Trophoblast cell (in vitro differentiated cells and primary cell): ENCODE data around the gene VIPR1.

ENCODE experiments used
- DNase-seq, 2 donors: peaks; one replicate each; pipeline ENCODE4 v3.0.0-alpha.2; 2016
- H2AFZ ChIP-seq: 2 replicates; pipeline ENCODE4 v1.6.1; 2013; ENCODE audit warnings: low read length, moderate library complexity, mild to moderate bottlenecking; ENCODE audit not compliant: insufficient read depth, poor library complexity
- H2AK5ac ChIP-seq: 2 replicates; pipeline ENCODE4 v1.6.1; 2013; ENCODE audit warnings: mild to moderate bottlenecking, low read length
- H2BK120ac ChIP-seq: 2 replicates; pipeline ENCODE4 v1.6.1; 2013; ENCODE audit warnings: low read length, mild to moderate bottlenecking, moderate library complexity; ENCODE audit not compliant: insufficient read depth, poor library complexity
- H2BK12ac ChIP-seq: 2 replicates; pipeline ENCODE4 v1.6.1; 2013; ENCODE audit warnings: mild to moderate bottlenecking, low read length, moderate library complexity
- H2BK5ac ChIP-seq: 2 replicates; pipeline ENCODE4 v1.6.1; 2013; ENCODE audit warnings: low read length, low read depth, moderate library complexity, mild to moderate bottlenecking; ENCODE audit not compliant: poor library complexity
- H3K14ac ChIP-seq: 2 replicates; pipeline ENCODE4 v1.6.1; 2013; ENCODE audit warnings: mild to moderate bottlenecking, low read length
- H3K18ac ChIP-seq: 2 replicates; pipeline ENCODE4 v1.6.1; 2013; ENCODE audit warnings: mild to moderate bottlenecking, low read length
- H3K23ac ChIP-seq: 2 replicates; pipeline ENCODE4 v1.6.1; 2013; ENCODE audit warnings: low read length
- H3K27ac ChIP-seq: 2 replicates; pipeline ENCODE4 v1.5.1; 2013; ENCODE audit warnings: low read depth, mild to moderate bottlenecking, inconsistent platforms, low read length, moderate library complexity
- H3K27me3 ChIP-seq: 2 replicates; pipeline ENCODE4 v1.6.1; 2013; ENCODE audit warnings: inconsistent platforms, mild to moderate bottlenecking, low read length, moderate library complexity; ENCODE audit not compliant: insufficient read depth
- H3K36me3 ChIP-seq, 2 experiments: 1 replicate in 1 of 2; 2 replicates in 1 of 2; pipeline ENCODE4 v1.6.1; 2013; ENCODE audit warnings: low read length in 2 of 2, mild to moderate bottlenecking in 2 of 2, moderate library complexity in 1 of 2; ENCODE audit not compliant: insufficient read depth in 2 of 2, control insufficient read depth in 1 of 2
- H3K4ac ChIP-seq: 2 replicates; pipeline ENCODE4 v1.6.1; 2013; ENCODE audit warnings: low read depth, mild to moderate bottlenecking, low read length, moderate library complexity
- H3K4me1 ChIP-seq, 2 experiments: 1 replicate in 1 of 2; 2 replicates in 1 of 2; pipeline ENCODE4 v1.6.1; 2013; ENCODE audit warnings: low read length in 2 of 2, mild to moderate bottlenecking in 2 of 2, moderate library complexity in 1 of 2; ENCODE audit not compliant: insufficient read depth in 2 of 2, control insufficient read depth in 1 of 2
- H3K4me2 ChIP-seq: 2 replicates; pipeline ENCODE4 v1.6.1; 2013; ENCODE audit warnings: inconsistent platforms, mild to moderate bottlenecking, low read length, moderate library complexity
- H3K4me3 ChIP-seq: 2 replicates; pipeline ENCODE4 v1.5.1; 2013; ENCODE audit warnings: mild to moderate bottlenecking, low read depth, low read length, inconsistent platforms
- H3K79me1 ChIP-seq: one replicate; pipeline ENCODE4 v1.6.1; 2013; ENCODE audit warnings: low read length
- H3K79me2 ChIP-seq: 2 replicates; pipeline ENCODE4 v1.6.1; 2013; ENCODE audit warnings: low read length, mild to moderate bottlenecking; ENCODE audit not compliant: control insufficient read depth, insufficient read depth, poor library complexity
- H3K9ac ChIP-seq: 2 replicates; pipeline ENCODE4 v1.6.1; 2013; ENCODE audit warnings: mild to moderate bottlenecking, low read length
- H3K9me3 ChIP-seq: 2 replicates; pipeline ENCODE4 v1.6.1; 2013; ENCODE audit warnings: low read depth, mild to moderate bottlenecking, control low read depth, inconsistent platforms, low read length; ENCODE audit not compliant: insufficient read depth
- H4K12ac ChIP-seq: 2 replicates; pipeline ENCODE4 v1.6.1; 2013; ENCODE audit warnings: low read depth, mild to moderate bottlenecking, low read length, moderate library complexity
- H4K8ac ChIP-seq: 2 replicates; pipeline ENCODE4 v1.6.1; 2013; ENCODE audit warnings: low read depth, mild to moderate bottlenecking, low read length, moderate library complexity
- H4K91ac ChIP-seq: one replicate; pipeline ENCODE4 v1.6.1; 2013; ENCODE audit warnings: low read depth, mild to moderate bottlenecking, low read length, moderate library complexity
- WGBS: extraction: QIAGEN DNeasy Blood & Tissue Kit; methylation state at CpG from one replicate; pipeline ENCODE4 v1.1.7; 2013; ENCODE audit warnings: missing lambda C conversion rate; ENCODE audit not compliant: insufficient read length, insufficient coverage; ENCODE audit errors: extremely low coverage; 5-methylcytosine and 5-hydroxymethylcytosine counted together

VIPR1 gene

DNA sequence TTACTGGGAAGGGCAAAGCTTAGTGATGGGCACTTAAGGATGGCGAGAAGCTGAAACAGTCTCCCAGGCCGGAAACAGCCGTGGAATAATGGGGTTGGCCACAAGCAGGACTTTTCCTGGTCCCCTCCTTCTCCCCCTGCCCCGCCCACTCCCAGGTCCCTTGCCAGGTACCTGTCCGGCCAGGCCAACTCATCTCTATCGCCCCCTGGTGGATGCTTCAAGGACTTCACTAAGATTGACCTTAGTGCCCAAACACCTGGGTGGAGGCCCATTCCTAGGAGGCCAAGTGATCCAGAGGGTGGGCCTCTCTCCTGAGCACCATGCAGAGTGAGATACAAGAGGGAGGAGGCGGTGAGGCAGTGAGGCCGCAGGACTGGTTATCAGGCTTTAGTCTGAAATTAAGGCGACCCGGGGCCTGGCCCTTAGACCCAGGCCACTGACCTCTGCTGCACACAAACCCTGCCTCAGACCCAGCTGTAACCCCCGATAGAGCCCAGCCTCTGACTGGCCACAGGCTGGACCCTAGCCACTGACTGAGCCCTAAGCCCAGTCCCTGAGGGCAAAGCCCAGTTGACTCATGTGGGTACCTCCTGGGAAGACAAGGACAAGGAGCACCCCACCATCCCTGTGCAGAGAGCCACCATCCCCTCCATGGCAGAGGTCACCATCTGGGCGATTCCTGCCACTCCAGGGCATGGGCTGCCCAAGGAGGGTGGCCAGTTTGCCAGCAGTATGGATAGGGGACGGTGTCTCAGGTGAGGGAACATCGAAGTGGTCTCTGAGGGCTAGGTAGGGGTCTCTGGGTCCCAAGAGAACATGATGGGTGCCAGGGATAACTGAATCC is 37.6 kb downstream of the VIPR1 start:
- Histone ChIP-seq H4K8ac (no peak overlapping the region), H3K14ac (no peak overlapping the region), H3K36me3 (no peaks in the 10 kb centered on the region), H2BK12ac (no peak overlapping the region), H3K9ac (no peak overlapping the region), H3K9me3 (no peaks in the 10 kb centered on the region), H3K4ac (no peak overlapping the region), H2AK5ac (no peak overlapping the region), H4K12ac (no peak overlapping the region), H3K27me3 (no peaks in the 10 kb centered on the region), H2BK120ac (no peak overlapping the region), H3K79me1 (no peaks in the 10 kb centered on the region), H3K23ac (no peak overlapping the region), H3K4me3 (no peak overlapping the region), H3K27ac (no peak overlapping the region), H4K91ac (no peak overlapping the region), H3K4me2 (no peak overlapping the region), H2AFZ (no peak overlapping the region), H3K4me1 (peaks cover 2 to 4% of the 10 kb centered on the region in 2 experiments), H3K18ac (no peak overlapping the region), H2BK5ac (no peak overlapping the region), H3K79me2 (no peaks in the 10 kb centered on the region)
- DNase-seq = peak; percentile 57 to 83
- no CpG with 5 or more reads among the region's 14 CpGs for WGBS

DNA sequence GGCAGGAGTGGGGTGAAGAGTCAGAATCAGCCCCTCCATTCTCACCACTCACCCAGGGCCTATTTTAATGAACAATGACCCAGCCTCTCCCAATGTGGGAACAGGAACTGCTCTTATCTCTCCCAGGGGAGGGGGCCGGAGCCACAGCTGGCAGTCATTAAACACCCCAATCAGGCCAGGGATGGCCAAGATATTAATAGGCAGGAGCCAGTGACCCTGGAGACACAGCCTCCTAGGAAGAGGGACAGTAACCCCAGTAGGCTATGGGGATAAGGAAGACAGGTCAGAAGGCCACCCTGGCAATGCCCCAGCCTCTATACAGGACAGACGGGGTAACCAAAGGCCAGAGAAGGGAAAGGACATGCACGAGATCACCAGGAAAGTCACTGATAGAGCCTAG is 38.6 kb downstream of the VIPR1 start:
- no CpG with 5 or more reads among the region's 3 CpGs for WGBS
- no peak overlapping the region for H3K14ac ChIP-seq

DNA sequence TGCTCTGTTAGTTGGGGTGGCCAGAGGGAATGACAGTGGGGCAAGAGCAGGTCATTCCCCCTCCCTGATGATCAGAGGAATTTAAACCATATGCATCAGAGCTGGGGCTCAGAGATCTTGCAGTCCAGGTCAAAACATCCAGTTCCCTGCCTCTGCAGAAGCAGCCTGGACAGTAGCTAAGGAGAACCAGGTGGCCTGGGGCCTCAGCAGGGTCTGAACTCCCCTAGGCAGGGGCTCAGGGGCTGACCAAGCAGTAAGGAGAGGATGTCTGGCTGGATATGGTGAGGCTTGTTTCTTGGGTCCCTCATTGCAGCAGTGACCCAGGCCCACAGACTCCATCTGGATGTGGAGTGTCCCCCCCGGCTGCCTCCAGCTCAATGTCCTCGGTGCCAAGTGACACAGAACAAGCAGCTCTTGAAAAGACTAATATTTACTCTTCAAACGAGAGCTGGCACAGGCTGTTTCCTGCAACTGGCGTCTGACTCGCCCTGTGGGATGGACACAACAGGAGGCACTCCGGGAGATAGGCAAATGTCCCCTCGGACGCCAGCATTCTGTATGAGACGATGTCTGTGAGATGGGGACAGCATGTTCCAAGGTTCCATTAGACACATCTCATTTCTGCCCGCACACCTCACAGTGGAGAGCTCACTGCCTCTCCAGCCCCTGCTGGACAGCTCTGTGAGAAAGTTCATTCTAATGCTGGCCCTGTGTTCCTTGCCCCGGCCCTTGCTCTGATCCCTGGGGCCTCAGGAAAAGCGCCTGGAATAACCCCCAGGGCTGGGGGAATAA is 42.2 kb downstream of the VIPR1 start:
- H3K27me3 ChIP-seq = no peaks in the 10 kb centered on the region
- H3K4me3 ChIP-seq = no peak overlapping the region
- H2AK5ac ChIP-seq = no peak overlapping the region
- no peak overlapping the region for H3K27ac ChIP-seq
- H2BK120ac ChIP-seq = no peak overlapping the region
- no CpG with 5 or more reads among the region's 12 CpGs for WGBS
- no peaks in the 10 kb centered on the region for H3K9me3 ChIP-seq
- H4K12ac ChIP-seq = no peak overlapping the region
- H4K8ac ChIP-seq = no peak overlapping the region
- H3K4me1 ChIP-seq = peaks cover 4 to 5% of the 10 kb centered on the region in 2 experiments
- H2BK5ac ChIP-seq = no peak overlapping the region
- no peak overlapping the region for H3K18ac ChIP-seq
- H2BK12ac ChIP-seq = no peak overlapping the region
- H3K4ac ChIP-seq = no peak overlapping the region
- no peak overlapping the region for H3K23ac ChIP-seq
- H3K79me1 ChIP-seq = no peaks in the 10 kb centered on the region
- H3K4me2 ChIP-seq = no peak overlapping the region
- no peaks in the 10 kb centered on the region for H3K36me3 ChIP-seq
- H2AFZ ChIP-seq = no peak overlapping the region
- no peaks in the 10 kb centered on the region for H3K79me2 ChIP-seq
- H3K14ac ChIP-seq = no peak overlapping the region
- no peak overlapping the region for H3K9ac ChIP-seq
- no peak overlapping the region for H4K91ac ChIP-seq
- DNase-seq = peak in 1 of 2 donors; percentile 8

More for the DNA sequence above, 38.6 kb downstream of the VIPR1 start:
- no peak overlapping the region for H3K9ac ChIP-seq
- no peak overlapping the region for H3K23ac ChIP-seq
- H3K9me3 ChIP-seq = no peaks in the 10 kb centered on the region
- no peak overlapping the region for H2AFZ ChIP-seq
- no peaks in the 10 kb centered on the region for H3K36me3 ChIP-seq
- H4K12ac ChIP-seq = no peak overlapping the region
- no peak overlapping the region for H3K18ac ChIP-seq
- no peaks in the 10 kb centered on the region for H3K79me1 ChIP-seq
- H3K4ac ChIP-seq = no peak overlapping the region
- H2BK5ac ChIP-seq = no peak overlapping the region
- no peak overlapping the region for H2BK120ac ChIP-seq
- no peak overlapping the region for H3K4me2 ChIP-seq
- H4K8ac ChIP-seq = no peak overlapping the region
- no peak overlapping the region for H3K4me3 ChIP-seq
- H2BK12ac ChIP-seq = no peak overlapping the region
- no peaks in the 10 kb centered on the region for H3K27me3 ChIP-seq
- H3K27ac ChIP-seq = no peak overlapping the region
- H4K91ac ChIP-seq = no peak overlapping the region
- H3K79me2 ChIP-seq = no peaks in the 10 kb centered on the region
- H2AK5ac ChIP-seq = no peak overlapping the region
- peaks cover 4 to 5% of the 10 kb centered on the region in 2 experiments for H3K4me1 ChIP-seq
- DNase-seq = no peak

DNA sequence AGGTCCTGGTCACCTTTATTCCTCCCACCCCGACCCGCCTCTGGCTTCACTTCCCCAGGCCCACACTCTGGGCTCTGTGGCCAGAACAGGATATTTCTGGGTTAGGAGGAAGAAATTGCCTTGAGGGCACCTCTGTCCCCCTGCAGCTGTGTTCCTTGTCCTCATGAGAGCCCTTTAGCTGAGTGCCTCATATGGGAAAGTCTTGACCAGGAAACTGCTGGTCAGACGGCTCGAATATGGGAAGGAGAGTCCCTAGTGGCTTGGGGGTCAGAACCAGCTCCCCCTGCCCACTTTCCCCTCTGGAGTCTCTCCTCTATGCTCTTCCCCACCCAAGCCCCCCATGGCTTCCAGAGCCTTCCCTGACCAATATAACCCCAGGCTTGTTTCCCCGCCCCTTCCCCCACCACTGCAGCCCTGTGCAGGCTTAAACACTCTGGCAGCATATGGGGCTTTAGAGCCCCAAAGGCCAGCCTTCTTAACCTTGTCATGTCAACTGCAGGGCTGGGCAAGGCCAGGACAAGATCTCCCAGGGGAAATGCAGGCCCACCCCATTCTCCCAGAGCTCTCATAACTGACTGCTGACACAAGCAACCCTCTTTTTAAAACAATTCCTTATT is 42.9 kb downstream of the VIPR1 start:
- Histone ChIP-seq H3K79me1 (no peaks in the 10 kb centered on the region), H3K14ac (no peak overlapping the region), H2AFZ (no peak overlapping the region), H4K8ac (no peak overlapping the region), H4K91ac (no peak overlapping the region), H3K4me3 (no peak overlapping the region), H3K18ac (no peak overlapping the region), H3K9me3 (no peaks in the 10 kb centered on the region), H3K23ac (no peak overlapping the region), H2BK12ac (no peak overlapping the region), H2BK5ac (no peak overlapping the region), H2AK5ac (no peak overlapping the region), H3K79me2 (no peaks in the 10 kb centered on the region), H3K27me3 (no peaks in the 10 kb centered on the region), H3K4ac (no peak overlapping the region), H2BK120ac (no peak overlapping the region), H3K9ac (no peak overlapping the region), H3K36me3 (no peaks in the 10 kb centered on the region), H4K12ac (no peak overlapping the region), H3K4me2 (no peak overlapping the region), H3K27ac (no peak overlapping the region), H3K4me1 (peaks cover 4 to 5% of the 10 kb centered on the region in 2 experiments)
- no peak for DNase-seq
- WGBS = no CpG with 5 or more reads among the region's 5 CpGs
